Thymus (tissue), 11 donors: ENCODE data around the gene ADAMTSL1. TPM values are rescaled to one million over a fixed set of nuclear protein-coding genes. Genes with fewer than 3 reads are reported as not detected.

Experiments used
- DNase-seq, 9 donors: peaks; one replicate each; pipeline ENCODE4 v3.0.0-alpha.2; 2013; ENCODE audit warnings: low spot score in 9 of 9, low read depth in 6 of 9, missing footprints in 1 of 9
- H3K27ac ChIP-seq, 2 donors: one replicate each; pipeline ENCODE4 v1.5.1; 2013; ENCODE audit warnings: control low read depth in 1 of 2, low read depth in 1 of 2, low read length in 1 of 2, mild to moderate bottlenecking in 1 of 2, moderate library complexity in 1 of 2
- H3K27me3 ChIP-seq, 2 donors: one replicate each; pipeline ENCODE4 v1.5.1; 2013; ENCODE audit warnings: low read length in 1 of 2; ENCODE audit not compliant: control insufficient read depth in 2 of 2, insufficient read depth in 1 of 2
- H3K36me3 ChIP-seq, 2 donors: one replicate each; pipeline ENCODE4 v1.5.1; 2013; ENCODE audit warnings: low read length in 1 of 2, mild to moderate bottlenecking in 1 of 2, moderate library complexity in 1 of 2; ENCODE audit not compliant: control insufficient read depth in 2 of 2, insufficient read depth in 2 of 2
- H3K4me1 ChIP-seq, 2 donors: one replicate each; pipeline ENCODE4 v1.5.1; 2013; ENCODE audit warnings: low read length in 2 of 2; ENCODE audit not compliant: control insufficient read depth in 2 of 2, insufficient read depth in 2 of 2
- H3K4me3 ChIP-seq, 2 donors: one replicate each; pipeline ENCODE4 v1.5.1; 2013; ENCODE audit warnings: low read length in 2 of 2, control low read depth in 1 of 2, mild to moderate bottlenecking in 1 of 2
- H3K9me3 ChIP-seq, 2 donors: one replicate each; pipeline ENCODE4 v1.5.1; 2013; ENCODE audit warnings: low read length in 1 of 2, mild to moderate bottlenecking in 1 of 2; ENCODE audit not compliant: control insufficient read depth in 2 of 2, insufficient read depth in 1 of 2
- WGBS: extraction: QIAGEN DNeasy Blood & Tissue Kit; methylation state at CpG from one replicate; pipeline ENCODE4 v1.1.7; 2013; 5-methylcytosine and 5-hydroxymethylcytosine counted together
- polyA plus RNA-seq: library from polyadenylated mRNA; stranded (reverse); fragments of 200-250 nt; gene quantifications from one replicate; pipeline ENCODE4 v1.2.3, GENCODE V29; 2013
- total RNA-seq: library from RNA; stranded (reverse); fragments of 120-200 nt; gene quantifications from one replicate; pipeline ENCODE4 v1.2.4, GENCODE V29; 2013
- donor health status: healthy.

Gene ADAMTSL1
- total and polyA plus RNA-seq, 2 donors, result 0.34 to 2.3 TPM

DNA sequence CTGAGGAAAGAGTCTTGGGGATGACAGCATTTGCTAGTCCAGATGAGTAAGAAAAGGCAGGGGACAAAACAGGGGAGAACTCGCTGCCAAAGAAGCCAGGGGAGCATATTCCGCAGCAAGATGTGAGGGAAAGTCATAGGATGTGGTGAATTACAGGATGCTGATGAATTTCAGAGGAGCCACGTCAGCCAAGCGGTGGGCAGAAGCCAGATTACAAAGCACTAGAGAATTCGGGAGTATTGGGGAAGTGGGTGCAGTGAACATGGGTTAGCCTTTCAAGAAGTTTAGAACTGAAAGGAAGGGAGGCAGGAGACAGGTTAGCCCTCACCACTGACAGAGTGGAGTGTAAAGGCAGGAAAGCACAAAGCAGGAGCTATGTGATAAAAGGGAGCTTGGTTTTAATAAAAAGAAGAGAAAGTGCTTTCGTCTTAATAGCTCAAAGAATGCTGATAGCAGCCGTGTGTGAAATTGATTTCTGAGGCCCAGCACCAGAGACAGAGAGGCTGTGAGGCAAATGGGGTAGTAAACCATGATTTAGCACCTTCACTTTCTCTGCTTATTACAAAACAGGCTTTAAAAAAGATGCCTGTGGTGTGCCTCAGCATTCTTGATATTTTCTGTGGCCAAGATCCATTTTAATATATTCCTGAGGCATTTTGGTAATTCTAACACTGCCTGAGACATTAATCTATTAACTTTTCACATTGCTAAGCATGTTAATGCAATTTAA, 16.9 kb downstream of the ADAMTSL1 start:
- no peak for DNase-seq
- Histone ChIP-seq H3K4me1 (no peaks in the 10 kb centered on the region), H3K27ac (no peak overlapping the region), H3K9me3 (no peaks in the 10 kb centered on the region), H3K27me3 (no peaks in the 10 kb centered on the region), H3K36me3 (no peaks in the 10 kb centered on the region), H3K4me3 (no peak overlapping the region)
- 68% methylated on average over 7 of the region's 7 CpGs for WGBS

DNA sequence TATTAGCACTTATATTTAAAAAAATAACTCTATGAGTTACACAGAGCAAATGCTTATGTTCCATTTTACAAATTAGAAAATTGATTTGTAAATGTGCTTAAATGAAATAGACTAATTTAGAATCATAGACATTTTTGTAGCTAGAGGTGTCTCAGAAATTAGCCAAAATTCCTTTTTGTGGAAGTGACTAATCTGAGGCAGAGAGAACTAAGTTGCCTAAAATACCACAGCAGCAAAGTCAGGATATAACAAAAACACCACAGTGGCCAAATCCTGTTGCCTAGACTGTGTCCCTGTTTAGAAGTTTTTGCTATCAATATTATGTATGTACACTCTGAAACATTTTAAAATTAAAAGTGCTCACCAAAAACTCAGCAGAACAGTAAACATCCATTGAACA, 18.7 kb downstream of the ADAMTSL1 start:
- Histone ChIP-seq H3K4me1 (no peaks in the 10 kb centered on the region), H3K27ac (no peak overlapping the region), H3K27me3 (no peaks in the 10 kb centered on the region), H3K9me3 (no peaks in the 10 kb centered on the region), H3K36me3 (no peaks in the 10 kb centered on the region), H3K4me3 (no peak overlapping the region)
- DNase-seq, result no peak

DNA sequence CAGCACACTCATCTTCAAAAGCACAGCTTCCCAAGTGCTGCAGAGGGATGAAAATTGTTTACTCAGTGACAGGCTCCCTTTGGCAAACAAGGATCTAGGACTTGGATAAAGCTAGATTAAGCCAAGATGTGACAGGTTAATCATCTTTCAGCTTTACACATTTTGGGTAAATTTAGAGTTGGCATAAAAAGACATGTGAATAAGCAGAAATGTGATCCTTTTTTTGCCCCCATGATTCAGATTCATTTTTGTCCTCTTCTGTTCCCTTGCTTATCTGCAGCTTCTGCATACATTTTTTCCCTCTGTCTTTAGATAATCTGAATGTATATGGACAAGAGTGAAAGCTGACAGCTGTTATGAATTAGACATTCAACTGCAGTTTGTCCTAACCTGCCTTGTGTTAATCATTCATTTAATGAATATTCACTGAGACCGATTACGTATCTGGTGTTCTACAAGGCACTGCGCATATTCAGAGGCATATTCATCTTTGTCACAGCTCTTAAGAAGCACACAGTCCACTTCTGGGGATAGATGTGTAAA, 19.6 kb downstream of the ADAMTSL1 start:
- WGBS, result 98% methylated on average over 3 of the region's 3 CpGs
- no peaks in the 10 kb centered on the region for H3K36me3 ChIP-seq
- no peak overlapping the region for H3K27ac ChIP-seq

DNA sequence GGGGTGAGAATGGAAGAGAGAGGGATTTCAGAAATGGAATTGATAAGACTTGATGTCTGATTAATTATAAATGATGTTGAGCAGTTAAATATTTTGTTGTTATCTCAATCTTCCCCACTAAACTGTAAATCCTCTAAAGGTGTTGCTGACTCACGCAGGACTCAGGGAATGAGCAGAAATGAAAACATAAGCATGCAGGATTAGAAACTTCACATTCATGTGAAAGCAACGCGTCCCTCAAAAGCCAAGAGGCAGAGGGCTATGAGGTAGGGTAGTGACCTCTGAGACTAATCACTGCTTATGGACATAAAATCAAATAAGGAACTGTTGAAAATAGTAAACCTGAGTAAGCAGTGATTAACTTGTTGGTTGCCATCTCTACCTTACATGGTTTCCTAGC, 21.1 kb downstream of the ADAMTSL1 start:
- 97% methylated on average over 3 of the region's 3 CpGs for WGBS
- H3K36me3 ChIP-seq, result no peaks in the 10 kb centered on the region
- no peaks in the 10 kb centered on the region for H3K9me3 ChIP-seq
- no peaks in the 10 kb centered on the region for H3K4me1 ChIP-seq
- H3K27me3 ChIP-seq, result no peaks in the 10 kb centered on the region
- H3K4me3 ChIP-seq, result no peak overlapping the region
- H3K27ac ChIP-seq, result no peak overlapping the region
- DNase-seq, result no peak

More for the DNA sequence above, 19.6 kb downstream of the ADAMTSL1 start:
- H3K27me3 ChIP-seq, result no peaks in the 10 kb centered on the region
- H3K4me3 ChIP-seq, result no peak overlapping the region
- no peak for DNase-seq
- H3K9me3 ChIP-seq, result no peaks in the 10 kb centered on the region
- H3K4me1 ChIP-seq, result no peaks in the 10 kb centered on the region

DNA sequence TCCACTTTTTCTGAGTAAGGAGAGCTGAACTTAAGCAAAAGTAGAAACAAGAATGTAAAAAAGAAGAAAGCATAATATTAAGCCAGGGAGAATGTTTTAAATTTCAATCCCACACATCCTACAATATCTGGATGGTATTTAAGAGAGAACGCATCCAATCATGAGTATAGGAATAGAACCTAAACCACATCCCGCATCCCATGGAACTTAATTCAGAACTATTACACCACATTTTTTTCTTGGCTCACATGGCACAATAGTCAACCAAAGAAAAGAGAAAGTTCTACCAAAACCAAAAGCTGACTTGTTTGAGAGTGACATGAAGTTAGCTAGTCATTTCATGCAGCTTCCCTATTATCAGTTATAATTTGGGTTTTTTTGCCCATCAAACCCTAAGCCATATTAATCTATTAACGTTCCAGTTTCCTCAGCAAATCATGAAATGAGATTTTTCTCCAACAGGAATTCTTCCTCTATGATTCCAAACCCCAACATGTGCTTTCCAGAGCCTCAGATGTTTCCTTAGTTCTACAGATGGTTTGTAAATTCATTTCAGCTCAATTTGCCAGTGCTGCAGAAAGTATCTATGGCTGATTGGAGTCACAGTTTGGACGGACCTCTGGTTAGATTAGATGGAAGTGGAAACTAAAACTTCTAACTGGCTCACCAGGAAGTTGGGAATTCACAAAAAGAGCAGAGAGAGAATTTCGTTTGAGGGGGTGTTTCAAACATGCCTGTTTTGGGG, 22.5 kb downstream of the ADAMTSL1 start:
- Histone ChIP-seq H3K27me3 (no peaks in the 10 kb centered on the region), H3K4me1 (no peaks in the 10 kb centered on the region), H3K9me3 (no peaks in the 10 kb centered on the region), H3K27ac (no peak overlapping the region), H3K4me3 (no peak overlapping the region), H3K36me3 (no peaks in the 10 kb centered on the region)
- DNase-seq, result no peak
- WGBS, result 90% methylated on average over 5 of the region's 5 CpGs

DNA sequence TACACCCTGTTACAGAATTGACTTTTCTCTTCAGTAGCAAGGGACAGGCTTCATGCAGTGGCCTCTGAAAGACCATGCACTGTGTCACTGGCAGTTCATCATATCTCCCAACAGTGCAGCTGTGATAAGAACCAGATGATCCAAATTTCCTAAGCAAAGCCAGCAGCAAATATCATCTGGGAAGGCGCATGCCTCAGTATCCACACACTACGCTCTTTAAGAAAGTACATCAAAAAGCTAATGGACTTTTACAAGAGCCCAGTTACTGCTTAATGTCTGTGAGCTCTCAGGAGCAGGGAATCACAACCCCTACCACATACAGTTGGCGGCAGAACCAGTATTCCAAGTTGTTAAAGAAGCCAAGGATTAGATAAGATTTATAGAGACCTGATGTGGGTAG, 25.1 kb downstream of the ADAMTSL1 start:
- Histone ChIP-seq H3K27me3 (no peaks in the 10 kb centered on the region), H3K36me3 (no peaks in the 10 kb centered on the region), H3K27ac (no peak overlapping the region), H3K9me3 (no peaks in the 10 kb centered on the region), H3K4me3 (no peak overlapping the region), H3K4me1 (no peaks in the 10 kb centered on the region)
- 96% methylated on average over 3 of the region's 3 CpGs for WGBS
- no peak for DNase-seq

DNA sequence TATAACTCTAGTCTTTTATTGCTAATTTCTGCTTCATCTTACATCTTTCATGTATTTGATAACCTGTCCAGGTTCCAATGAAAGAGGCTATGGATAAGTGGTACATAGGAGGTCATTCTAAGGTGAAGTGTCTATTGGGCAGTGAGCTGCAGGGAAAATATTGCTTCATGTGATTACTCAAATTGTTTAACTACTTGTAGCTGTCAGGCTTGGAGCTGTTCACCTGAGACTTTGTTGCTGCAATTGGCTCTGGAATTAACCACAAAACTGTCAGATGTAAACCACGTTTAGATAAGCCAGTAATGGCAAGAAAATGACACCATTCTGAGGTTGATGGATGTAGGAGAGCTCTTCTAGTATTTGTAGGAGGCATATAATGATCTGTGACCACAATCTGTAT, 26.0 kb downstream of the ADAMTSL1 start:
- Histone ChIP-seq H3K27ac (no peak overlapping the region), H3K27me3 (no peaks in the 10 kb centered on the region), H3K36me3 (no peaks in the 10 kb centered on the region), H3K9me3 (no peaks in the 10 kb centered on the region), H3K4me3 (no peak overlapping the region), H3K4me1 (no peaks in the 10 kb centered on the region)
- WGBS, result 28% methylated on average over 1 of the region's 1 CpG
- DNase-seq, result no peak

DNA sequence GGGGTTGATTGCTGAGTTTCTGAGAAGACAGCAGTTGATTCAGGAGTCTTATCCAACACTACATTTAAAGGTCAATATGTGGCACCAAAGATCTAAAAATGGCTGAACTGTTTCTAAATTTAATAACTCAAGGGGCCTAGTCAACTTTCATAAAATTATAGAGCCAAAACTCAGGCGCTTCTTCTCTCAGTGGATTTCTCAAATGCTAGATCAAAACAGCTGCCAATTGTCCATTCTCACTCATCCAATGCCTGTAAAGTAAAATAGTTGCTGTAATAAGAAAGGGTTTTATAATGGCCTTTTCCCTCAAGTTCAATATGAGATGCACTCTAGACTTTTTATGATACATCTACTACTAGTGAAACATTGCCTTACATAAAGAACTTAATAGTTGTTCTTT, 26.5 kb downstream of the ADAMTSL1 start:
- H3K27me3 ChIP-seq, result no peaks in the 10 kb centered on the region
- no peak overlapping the region for H3K27ac ChIP-seq
- H3K4me1 ChIP-seq, result no peaks in the 10 kb centered on the region
- no peaks in the 10 kb centered on the region for H3K9me3 ChIP-seq
- H3K4me3 ChIP-seq, result no peak overlapping the region
- no peak for DNase-seq
- 97% methylated on average over 1 of the region's 1 CpG for WGBS
- H3K36me3 ChIP-seq, result no peaks in the 10 kb centered on the region

DNA sequence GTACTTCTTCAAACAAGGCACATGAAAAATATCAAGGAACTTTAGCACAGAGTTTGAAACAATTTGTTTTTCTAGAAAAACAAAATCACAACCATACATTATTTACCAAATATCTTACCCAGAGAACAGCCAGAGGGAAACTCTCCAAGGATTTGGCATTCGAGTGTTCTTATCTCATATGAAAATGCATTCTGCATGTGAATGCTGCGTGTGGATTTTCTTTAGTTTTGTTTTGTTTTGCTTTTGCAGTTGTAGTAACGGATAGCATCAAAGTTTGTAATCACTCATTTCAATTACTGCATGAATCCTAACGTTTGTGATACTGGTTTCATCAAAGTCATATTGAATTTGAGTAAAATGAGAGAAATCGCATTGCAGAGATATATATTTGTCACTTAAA, 28.0 kb downstream of the ADAMTSL1 start:
- Histone ChIP-seq H3K4me1 (no peaks in the 10 kb centered on the region), H3K27me3 (no peaks in the 10 kb centered on the region), H3K27ac (no peak overlapping the region), H3K36me3 (no peaks in the 10 kb centered on the region), H3K9me3 (no peaks in the 10 kb centered on the region), H3K4me3 (no peak overlapping the region)
- WGBS, result 81% methylated on average over 5 of the region's 5 CpGs
- no peak for DNase-seq
